ENCODE results near the gene BIRC7.

BIRC7 gene

GRCh38 chr20:63262836-63263235 is 27.1 kb downstream of the BIRC7 start:
- H3K4me3 ChIP-seq (ENCODE audit: low read depth, low read length), result no peak overlapping the region
- TF ChIP-seq CTCF (IDR thresholded peaks at IDR 0.05; ENCODE audit: control insufficient read depth, extremely low read depth, insufficient read depth), result no peak
- no peak for DNase-seq (ENCODE audit: low read depth)

GRCh38 chr20:63264000-63264399 is 28.3 kb downstream of the BIRC7 start:
- TF ChIP-seq CTCF (IDR thresholded peaks at IDR 0.05; ENCODE audit: control insufficient read depth, extremely low read depth, insufficient read depth), result no peak
- no peak for DNase-seq (ENCODE audit: low read depth)

DNA sequence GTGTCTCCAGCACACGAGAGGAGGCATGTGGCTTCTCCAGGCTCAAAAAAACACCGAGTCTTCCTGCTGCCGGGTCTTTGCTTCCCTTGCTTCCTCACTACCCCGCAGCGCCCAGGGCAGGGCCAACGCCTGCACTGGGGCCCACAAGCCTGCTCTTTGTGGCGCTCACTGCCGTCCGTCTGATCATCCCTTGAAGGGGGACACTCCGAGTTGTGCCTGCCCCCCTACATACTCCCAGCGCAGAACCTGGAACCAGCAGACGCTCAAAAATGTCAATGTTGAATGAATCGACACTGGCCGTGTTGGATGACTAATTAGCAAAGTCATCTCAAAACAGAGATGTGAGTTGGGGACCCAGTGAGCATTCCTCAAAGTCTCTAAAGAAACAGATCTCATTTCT is 28.8 kb downstream of the BIRC7 start:
- no peak for DNase-seq (ENCODE audit: low read depth)
- no peak for TF ChIP-seq CTCF (IDR thresholded peaks at IDR 0.05; ENCODE audit: control insufficient read depth, extremely low read depth, insufficient read depth)
- no peak overlapping the region for H3K4me3 ChIP-seq (ENCODE audit: low read depth, low read length)

More at GRCh38 chr20:63264000-63264399, 28.3 kb downstream of the BIRC7 start:
- H3K4me3 ChIP-seq (ENCODE audit: low read depth, low read length), result no peak overlapping the region

GRCh38 chr20:63265891-63266515 is 30.3 kb downstream of the BIRC7 start:
- H3K4me3 ChIP-seq (ENCODE audit: low read depth, low read length), result no peak overlapping the region
- no peak for TF ChIP-seq CTCF (IDR thresholded peaks at IDR 0.05; ENCODE audit: control insufficient read depth, extremely low read depth, insufficient read depth)
- no peak for DNase-seq (ENCODE audit: low read depth)

DNA sequence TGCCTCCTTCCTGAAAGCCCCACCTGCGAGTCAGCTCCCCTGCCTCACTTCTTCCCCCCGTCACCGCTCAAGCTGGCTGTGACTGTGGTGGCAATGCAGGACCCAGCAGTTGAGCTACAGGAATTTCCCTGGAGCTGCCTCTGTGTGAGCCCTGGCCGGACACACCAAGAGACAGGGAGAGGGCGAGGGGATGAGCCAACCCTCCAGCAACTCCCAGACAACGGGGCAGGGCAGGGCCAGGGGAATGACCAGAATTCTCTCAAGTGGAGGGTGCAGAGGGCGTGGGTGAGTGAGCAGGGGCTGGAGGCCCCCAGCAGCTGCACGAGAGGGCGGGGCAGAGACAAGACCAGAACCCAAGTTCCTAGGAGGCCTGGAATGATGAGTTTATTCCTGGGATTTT is 32.0 kb downstream of the BIRC7 start:
- H3K4me3 ChIP-seq (ENCODE audit: low read depth, low read length), result no peak overlapping the region
- TF ChIP-seq CTCF (IDR thresholded peaks at IDR 0.05; ENCODE audit: control insufficient read depth, extremely low read depth, insufficient read depth), result no peak
- no peak for DNase-seq (ENCODE audit: low read depth)

DNA sequence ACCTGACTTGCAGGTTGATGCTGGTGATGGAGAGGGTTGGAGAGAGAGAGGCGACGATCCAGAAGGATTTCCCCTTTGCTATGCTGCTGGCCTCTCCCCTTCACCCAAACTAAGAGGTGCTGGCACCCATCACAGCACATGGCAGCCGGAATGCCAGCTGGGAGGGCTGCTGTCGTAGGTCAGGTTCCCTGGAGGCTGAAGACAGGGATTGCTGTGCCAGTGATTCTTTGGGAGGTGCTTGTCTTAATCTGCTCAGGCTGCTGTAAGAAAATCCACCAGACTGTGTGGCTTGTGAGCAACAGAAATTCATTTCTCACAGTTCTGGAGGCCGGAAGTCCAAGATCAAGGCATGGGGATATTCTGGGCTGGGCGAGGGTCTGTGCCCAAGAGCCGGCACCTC is 32.6 kb downstream of the BIRC7 start:
- no peak for DNase-seq (ENCODE audit: low read depth)
- TF ChIP-seq CTCF (IDR thresholded peaks at IDR 0.05; ENCODE audit: control insufficient read depth, extremely low read depth, insufficient read depth), result no peak

More for the DNA sequence above, 32.6 kb downstream of the BIRC7 start:
- no peak overlapping the region for H3K4me3 ChIP-seq (ENCODE audit: low read depth, low read length)
